ACHN (cell line): ENCODE data around the gene ZNF423.
"Not testable (repeated sequence)": the region's sequence is repeated elsewhere in the genome, so short reads cannot be mapped to it uniquely, and the experiment has no call there.

Experiments used
- DNase-seq: peaks from one replicate; pipeline ENCODE4 v3.0.0-alpha.2; 2015
- in situ Hi-C: cut with HindIII; loops from 2 replicates; pipeline ENCODE4 v1.10.0; 2017; ENCODE audit warnings: low sequenced_read_pairs, low pct_ligation_motif_present, low pct_unique_long_range_greater_than_20kb

Gene ZNF423

DNA sequence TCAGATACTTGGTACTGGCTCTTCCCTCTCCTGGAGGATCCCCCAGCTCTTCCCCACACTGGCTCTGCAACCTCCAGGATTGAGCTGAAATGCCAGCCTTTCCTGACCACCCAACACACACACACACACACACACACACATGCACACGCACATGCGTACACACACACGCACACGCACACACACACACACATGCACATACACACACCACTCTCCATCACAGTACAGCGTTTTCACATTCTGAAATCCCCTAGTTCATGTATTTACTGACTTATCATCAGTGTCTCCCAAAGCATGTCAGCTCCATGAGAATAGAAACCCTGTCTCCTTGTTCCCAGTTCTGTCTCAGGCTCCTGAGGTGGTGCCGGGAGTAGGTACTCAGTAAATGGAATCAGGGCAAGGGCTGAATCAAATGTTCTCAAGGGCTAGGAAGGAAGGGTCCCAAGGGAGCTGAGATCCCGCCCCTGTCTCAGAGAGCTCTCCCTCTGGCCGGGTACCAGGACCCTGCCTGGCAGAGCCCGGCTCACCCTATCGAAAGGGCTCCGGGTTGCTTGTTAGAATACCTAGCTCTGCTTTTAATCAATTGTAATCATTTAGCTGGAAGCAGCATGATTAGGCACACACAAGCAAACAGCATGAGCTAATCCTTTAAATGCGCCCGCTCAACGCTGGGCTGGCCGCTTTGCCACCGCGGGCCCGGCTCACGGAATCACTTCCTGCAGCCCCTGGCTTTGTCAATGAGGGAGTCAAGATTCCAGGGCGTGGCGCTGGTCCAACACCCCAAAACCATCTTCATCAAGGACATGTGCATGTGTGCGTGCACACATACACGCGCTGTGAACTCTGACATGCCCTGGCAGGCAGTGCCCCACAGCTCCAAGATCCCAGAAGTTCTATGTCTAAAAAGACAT lies 341.6 kb downstream of the ZNF423 start:
- no peak for DNase-seq
- in situ Hi-C loops, result no loop called here

DNA sequence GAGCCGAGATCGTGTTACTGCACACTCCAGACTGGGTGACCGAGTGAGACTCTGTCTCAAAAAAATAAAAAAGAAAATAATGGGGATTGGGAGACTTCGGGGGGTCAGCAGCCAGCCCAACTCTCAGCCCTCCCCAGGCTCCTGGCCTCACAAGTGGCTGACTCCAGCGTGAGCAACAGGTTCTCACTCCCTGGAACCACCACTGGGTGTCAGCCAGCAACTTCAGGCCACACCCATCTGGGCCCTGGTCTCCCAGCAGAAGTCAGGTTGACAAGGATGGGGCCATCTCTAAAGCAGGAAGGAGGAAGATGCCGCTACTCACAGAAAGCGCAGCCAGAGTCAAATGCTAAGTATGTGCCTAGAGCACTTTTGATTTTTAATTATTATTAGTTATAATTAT lies 342.9 kb downstream of the ZNF423 start:
- DNase-seq, result peak; percentile 8
- in situ Hi-C loops, result no loop called here

DNA sequence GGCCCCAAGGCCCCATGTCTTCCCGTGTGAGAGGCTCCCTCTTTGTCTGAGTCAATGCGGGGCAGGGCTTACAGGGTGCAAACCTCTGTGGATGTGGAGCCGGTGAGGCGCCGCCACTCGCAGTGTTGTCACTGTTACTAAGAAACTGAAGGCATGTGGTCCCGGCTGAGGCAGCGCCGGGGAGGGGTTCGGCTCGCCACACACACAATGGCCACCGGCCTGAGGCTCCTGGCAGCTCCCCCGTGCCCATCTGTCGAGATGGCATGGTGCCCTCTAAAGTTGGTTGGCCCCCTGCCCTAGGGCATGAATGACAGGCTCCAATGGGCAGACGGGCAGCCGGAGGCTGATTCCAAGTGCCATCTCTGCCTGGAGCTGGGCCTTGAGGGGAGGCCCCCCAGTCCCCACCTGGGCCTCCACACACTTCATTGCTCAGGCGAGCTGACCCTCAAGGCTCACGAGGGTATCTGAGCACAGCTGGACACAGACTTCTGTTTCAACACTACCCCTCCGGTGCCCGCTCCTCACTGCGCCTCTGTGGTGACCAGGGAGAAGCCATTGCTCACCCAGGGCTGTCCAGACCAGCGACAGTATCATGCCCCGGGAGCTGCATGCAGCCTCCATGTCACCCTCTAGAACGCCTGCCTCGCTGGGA lies 345.1 kb downstream of the ZNF423 start:
- no peak for DNase-seq
- in situ Hi-C loops, result no loop called here

DNA sequence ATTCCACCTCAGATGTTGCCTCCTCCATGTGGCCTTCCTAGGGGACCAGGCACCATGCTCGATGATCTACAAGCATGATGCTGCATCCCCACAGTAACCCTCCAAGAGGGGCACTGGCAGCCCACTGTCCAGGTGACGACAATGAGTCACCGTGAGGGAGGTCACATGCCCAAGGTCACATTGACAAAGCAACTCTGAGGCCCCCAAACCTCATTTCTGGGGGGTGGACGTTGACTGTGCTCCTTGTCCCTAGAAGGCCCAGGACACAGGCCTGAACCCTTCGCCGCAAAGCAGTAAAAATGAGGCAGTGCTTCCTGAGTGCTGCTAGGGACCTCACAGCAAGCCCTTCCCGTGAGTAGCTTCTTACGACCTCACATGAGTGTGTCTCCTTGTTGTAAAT lies 345.8 kb downstream of the ZNF423 start:
- in situ Hi-C loops, result no loop called here
- no peak for DNase-seq

DNA sequence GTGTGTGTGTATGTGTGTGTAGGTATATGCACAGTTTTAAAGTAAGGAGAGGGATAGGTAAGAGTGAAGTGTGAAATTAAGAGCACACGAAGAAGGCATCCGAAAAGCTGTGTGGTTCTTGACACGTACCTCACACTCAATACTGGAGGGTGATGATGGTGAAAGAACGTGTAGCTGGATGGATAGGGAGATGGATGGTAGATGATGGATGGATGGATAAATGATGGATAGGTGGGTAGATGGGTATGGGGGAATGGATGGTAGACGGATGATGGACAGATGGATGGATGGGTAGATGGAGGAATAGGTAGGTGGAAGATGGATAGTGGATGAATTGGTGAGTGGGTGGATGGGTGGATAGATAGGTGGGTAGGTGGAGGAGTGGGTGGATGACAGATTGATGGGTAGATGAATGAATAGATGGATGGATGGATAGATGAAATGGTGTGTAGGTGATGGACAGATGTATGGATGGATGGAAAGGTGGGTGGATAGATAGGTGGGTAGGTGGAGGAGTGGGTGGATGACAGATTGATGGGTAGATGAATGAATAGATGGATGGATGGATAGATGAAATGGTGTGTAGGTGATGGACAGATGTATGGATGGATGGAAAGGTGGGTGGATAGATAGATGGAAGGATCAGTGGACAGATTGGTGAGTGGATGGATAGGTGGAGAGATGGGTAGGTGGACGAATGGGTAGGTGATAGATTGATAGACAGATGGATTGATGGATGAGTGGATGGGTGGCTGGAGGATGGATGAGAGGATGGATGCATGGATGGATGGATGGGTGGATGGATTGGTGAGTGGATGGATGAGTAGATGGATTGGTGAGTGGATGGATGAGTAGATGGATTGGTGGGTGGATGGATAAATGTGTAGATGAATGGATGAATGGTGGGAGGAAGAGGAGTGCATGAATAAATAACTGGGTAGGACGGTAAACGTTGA lies 349.6 kb downstream of the ZNF423 start:
- DNase-seq, in situ Hi-C loops: not testable (repeated sequence)

DNA sequence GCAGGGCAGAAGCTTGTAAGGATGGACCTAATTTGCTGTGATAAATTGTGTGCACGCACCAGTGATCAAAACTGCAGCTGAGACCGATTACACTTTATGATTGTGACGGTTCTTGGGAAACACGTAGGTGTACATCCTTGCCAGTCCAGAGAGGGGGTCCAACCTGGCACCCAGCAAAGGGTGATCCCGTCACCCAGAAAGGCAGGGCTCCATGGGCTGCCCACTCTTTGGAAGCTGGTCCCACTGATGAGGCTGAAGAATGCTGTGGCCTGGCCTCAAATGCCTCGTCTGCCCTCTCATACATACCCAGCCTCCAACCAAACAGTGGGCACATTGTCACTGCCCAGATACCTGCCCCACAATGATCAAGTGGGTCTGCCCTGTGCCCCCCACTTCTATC lies 350.4 kb downstream of the ZNF423 start:
- in situ Hi-C loops, result no loop called here
- no peak for DNase-seq

DNA sequence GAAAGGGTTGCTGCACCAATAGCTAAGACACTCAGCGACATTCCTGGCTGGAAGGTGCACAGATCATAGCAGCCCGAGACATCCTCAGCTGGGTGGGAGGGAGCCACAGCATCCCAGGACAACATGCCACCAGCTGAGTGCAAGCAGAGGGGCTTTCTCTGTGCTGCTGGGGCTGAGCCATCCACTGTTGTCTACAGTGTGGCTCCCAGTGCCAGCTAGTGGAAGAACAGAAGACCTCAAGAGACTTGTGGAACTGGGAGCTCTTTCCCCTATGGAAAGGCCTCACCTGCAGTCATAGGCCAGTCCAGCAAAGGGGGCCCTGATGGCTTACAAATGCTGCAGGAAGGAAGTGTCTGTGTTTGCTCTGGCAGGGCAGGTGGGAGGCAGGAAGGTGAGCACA lies 351.3 kb downstream of the ZNF423 start:
- DNase-seq, result no peak
- in situ Hi-C loops, result no loop called here

DNA sequence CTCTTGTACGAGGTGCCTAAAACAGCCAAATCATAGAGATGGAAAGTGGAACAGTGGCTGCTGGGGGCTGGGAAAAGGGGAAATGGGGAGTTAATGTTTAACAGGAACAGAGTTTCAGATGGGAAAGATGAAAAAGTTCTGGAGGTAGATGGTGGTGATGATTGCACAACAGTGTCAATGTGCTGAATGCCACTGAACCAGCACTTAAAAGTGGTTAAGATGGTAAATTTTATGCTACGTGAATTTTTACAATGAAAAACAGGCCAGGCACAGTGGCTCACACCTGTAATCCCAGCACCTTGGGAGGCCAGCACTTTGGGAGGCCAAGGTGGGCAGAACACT lies 351.9 kb downstream of the ZNF423 start:
- in situ Hi-C loops, result no loop called here
- no peak for DNase-seq

DNA sequence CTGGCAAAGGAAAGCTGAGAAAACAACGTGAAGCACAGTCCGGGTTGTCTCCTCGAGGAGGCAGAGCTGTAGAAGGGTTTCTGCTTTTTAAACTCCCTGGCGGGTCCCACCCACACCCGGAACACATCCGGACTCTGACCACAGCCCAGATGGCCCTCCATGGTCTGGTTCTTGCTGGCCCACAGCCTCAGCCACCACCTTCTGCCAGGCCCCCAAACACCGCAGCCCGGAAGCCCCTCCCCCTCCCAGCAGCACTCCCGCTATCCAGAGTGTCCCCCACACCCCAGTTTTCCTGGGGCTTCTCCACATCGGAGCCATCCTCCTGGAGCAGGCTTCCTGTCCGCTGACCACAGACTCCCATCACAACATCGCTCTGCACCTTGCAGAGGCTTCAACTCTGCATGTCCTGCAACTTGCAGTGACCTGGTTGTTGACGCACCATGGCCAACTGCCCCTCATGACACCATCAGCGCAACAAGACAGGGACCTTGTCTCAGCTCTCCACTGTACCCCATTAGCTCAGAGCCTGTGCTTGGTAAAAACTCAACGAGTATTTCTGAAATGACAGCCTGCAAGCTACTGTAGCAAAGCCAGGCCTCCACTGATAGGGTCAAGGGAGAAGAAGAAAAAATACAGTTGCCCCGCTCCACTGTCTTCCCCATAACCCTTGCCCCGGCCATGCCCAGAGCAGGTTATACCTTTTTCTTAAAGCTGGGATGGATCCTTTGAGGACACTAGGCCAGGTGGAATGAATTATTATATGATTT lies 352.5 kb downstream of the ZNF423 start:
- no peak for DNase-seq
- in situ Hi-C loops, result no loop called here

DNA sequence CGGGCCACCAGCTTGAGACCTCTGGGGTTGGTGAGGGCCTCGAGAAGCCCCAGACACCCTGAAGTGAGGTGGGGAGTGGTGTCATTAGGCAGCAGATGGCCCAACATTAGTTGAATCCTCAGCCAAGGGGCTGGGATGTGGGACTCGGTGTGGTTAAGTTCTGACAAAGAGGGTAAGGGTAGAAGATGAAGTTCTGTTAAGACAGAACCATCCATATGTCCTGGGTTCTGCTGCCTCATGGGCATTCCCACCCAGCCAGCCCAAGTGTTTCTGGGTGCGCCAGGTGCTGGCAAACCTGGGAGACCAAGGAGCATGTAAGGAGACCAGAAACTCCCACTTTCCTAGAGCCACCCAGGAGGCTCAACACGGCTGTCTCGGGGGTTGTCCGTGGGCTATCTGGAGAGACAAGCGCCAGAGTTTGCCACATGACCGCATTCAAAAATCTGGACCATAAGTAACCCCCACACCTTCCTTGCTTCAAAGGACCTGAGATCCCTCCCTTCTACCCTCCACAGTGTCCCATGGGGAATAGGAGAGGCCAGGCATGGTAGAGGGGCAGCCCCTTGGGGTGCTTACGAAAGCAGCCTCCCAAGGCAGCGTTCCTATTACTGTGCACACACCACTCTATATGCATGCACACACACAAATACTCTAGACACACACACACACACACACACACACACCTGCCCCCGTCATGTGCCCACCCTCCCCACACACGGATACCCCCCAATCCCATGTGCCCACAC lies 353.6 kb downstream of the ZNF423 start:
- in situ Hi-C loops, result no loop called here
- DNase-seq, result no peak

DNA sequence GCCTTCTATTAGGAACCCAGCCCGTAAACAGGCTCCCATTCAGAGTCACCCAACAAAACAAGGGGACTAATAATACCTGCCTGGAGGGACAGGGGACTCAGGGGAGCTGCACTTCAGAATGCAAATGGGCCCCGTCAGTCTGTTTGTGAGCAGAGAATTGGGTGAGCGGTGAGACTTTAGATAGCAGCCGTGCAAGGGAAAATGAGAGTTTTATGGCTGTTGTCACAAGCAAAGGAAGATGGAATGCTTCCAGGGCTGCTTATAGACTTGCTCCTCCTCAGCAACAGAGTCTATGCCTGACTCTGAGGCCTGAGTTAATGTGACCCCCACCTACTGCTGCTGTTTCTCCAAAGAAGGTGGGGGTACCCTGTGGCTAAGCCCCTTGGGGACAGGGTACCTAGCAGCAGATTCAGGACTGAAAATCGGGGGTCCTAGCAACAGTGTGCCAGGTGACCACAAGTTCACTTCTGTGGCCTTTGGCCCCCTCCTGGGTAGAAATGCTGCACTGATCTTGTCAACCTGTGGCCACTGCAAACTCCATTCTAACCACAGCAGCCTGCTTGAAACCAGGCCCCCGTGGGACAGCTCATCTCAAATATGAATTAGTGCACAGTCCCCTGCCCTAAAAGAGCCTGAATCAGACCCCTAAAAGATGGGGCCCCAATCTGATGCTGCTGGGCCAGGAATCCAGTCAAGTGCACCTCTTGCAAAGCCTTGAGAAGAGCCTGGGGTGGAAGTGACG lies 355.9 kb downstream of the ZNF423 start:
- in situ Hi-C loops, result no loop called here

DNA sequence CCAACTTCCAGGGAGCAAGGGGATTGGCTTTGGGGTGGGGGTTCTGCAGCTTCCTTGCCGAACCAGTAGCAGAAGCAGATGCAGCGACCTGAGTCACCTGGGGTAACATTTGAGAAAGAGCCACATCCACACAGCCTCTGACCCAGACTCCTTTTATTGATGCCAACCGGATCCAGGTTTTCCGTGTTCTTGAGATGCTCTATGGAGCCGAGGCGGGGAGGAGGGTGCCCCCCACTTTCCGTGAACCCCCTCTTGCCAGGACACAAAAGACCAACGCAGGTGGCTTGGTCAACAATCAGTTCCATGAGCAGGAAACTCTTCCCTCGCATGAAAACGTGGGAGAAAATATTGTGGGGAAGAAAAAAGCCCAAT lies 356.5 kb downstream of the ZNF423 start:
- no peak for DNase-seq
- in situ Hi-C loops, result no loop called here

More for the DNA sequence above, 355.9 kb downstream of the ZNF423 start:
- no peak for DNase-seq

DNA sequence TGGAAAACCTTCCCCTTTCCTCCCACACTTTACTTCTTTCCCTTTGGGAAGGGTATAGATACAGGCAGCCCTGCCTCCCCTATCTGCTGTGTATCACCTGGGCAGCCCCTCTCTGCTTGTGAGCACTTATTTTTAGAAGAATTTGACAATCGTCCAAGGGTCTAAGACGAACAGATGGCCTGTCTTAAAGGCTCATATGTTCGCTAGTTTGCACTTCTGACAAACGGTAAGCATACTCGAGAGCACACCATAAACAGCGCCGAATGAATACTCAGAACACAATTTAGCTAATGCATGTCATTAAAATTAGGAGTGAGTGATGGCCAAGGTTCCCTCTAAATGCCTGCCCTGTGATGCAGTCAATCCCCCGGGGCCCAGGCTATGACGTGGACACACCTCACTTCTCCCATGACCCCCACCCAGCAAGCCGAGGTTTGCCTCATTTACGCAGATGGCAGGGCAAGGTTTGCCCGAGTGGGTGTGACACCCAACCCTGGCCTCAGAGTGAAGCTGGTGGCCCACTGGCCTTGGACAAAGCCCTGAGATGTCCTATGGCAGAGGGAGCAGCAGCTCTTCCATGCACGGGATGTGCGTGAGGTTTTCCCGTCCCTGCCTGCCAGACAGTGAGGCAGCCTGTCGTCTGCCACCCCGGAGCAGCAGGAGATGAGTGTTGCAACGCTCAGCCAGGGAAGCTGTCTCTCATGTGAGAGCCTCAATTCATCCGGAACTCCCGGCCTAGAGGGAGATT lies 357.1 kb downstream of the ZNF423 start:
- in situ Hi-C loops, result no loop called here
- DNase-seq, result no peak

DNA sequence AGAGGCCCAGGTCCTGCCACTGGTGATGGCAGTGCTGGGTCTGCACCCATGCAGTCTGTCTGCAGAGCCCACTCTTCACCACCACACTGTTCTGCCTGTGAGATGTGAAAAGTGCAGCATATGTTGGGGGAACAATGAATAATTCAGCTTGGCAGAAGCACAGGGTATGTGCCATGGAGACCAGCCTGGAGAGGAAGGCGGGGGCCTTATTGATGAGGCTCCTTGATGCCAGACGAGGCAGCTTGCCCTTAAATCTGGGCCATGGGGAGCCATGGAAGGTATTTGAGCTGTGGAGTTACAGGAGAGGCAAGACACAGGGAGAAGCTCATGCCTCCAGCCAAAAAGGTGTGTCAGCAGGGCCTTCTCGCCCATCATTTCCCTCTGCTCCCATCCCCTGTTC lies 357.6 kb downstream of the ZNF423 start:
- in situ Hi-C loops, result no loop called here
- DNase-seq, result no peak

DNA sequence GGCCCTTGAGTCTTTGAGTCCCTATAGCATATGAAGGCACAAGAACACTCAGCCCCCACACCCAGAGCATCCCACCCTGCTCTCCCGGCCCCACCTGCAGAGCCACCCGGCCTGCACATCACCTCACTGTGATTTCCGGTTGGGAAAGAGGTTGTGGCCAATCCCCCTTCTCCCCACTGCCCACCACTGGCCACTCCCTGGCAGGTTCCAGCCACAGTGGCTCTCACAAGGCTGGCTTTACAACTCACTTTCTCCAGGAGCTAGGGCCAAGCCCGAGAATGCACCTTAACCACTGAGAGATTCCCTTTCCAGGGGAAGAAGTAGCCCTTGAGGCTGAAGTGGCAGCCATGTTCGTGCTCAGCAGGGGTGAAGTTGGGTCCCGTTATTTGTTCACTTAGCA lies 358.4 kb downstream of the ZNF423 start:
- no peak for DNase-seq
- in situ Hi-C loops, result no loop called here

DNA sequence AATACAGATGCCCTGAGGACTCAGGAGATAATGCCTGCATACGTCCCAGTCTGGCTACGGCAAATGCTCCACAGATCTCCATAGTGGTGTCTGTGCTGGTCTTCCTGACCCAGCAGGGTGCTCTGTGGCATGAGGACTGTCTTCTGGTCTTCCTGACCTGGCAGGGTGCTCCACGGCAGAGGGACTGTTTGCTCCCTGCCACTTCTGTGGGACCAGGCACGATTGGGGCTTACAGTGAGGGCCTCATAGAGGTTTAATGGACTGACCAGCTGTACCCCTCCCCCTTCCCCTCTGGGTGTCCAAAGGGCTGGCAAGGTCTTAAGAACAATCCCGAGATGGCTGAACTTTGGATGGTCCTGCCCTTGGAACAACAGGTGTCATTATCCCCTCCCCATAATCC lies 359.3 kb downstream of the ZNF423 start:
- no peak for DNase-seq
- in situ Hi-C loops, result no loop called here
